GM19351 (cell line): Measurements from ENCODE around the gene WDR88.
"Not testable (repeated sequence)": the region's sequence is repeated elsewhere in the genome, so short reads cannot be mapped to it uniquely, and the experiment has no call there.

Source experiments
- ATAC-seq: cut with Tn5 transposase; IDR thresholded peaks from one replicate; pipeline ENCODE4 v1.9.1; 2021; ENCODE audit warnings: mild to moderate bottlenecking, moderate library complexity; ENCODE audit not compliant: unreplicated experiment

WDR88 gene

GRCh38 chr19:33208904-33209849 is 77.3 kb downstream of the WDR88 start:
- no peak for ATAC-seq

- ATAC-seq, result not testable (repeated sequence)
Observed at GRCh38 chr19:33209850-33210230, 77.9 kb downstream of the WDR88 start.

GRCh38 chr19:33210266-33210940 is 78.5 kb downstream of the WDR88 start:
- no peak for ATAC-seq

- ATAC-seq, result no peak
Observed at GRCh38 chr19:33211794-33212435, 80.0 kb downstream of the WDR88 start.

GRCh38 chr19:33212436-33213172 is 80.7 kb downstream of the WDR88 start:
- no peak for ATAC-seq

- ATAC-seq, result no peak
Observed at GRCh38 chr19:33214596-33214995, 82.7 kb downstream of the WDR88 start.

GRCh38 chr19:33215438-33216197 is 83.7 kb downstream of the WDR88 start:
- ATAC-seq, result no peak

GRCh38 chr19:33216198-33216830 is 84.4 kb downstream of the WDR88 start:
- ATAC-seq, result no peak

GRCh38 chr19:33217881-33218280 is 86.0 kb downstream of the WDR88 start:
- ATAC-seq, result no peak

GRCh38 chr19:33219261-33219815 is 87.4 kb downstream of the WDR88 start:
- no peak for ATAC-seq

- no peak for ATAC-seq
Observed at GRCh38 chr19:33220115-33220514, 88.2 kb downstream of the WDR88 start.

GRCh38 chr19:33220735-33221134 is 88.8 kb downstream of the WDR88 start:
- ATAC-seq, result no peak

- no peak for ATAC-seq
Observed at GRCh38 chr19:33221638-33222037, 89.7 kb downstream of the WDR88 start.

- ATAC-seq, result not testable (repeated sequence)
Observed at GRCh38 chr19:33222255-33222654, 90.3 kb downstream of the WDR88 start.

GRCh38 chr19:33224694-33225457 is 93.0 kb downstream of the WDR88 start:
- no peak for ATAC-seq
